CD8-positive, alpha-beta memory T cell (primary cell): ENCODE data around the gene PROCA1. TPM values are rescaled to one million over a fixed set of nuclear protein-coding genes. Genes with fewer than 3 reads are reported as not detected.
A peak's percentile ranks its signal among the peaks of the same experiment; 100 is the strongest.
"Not testable (repeated sequence)": the region's sequence is repeated elsewhere in the genome, so short reads cannot be mapped to it uniquely, and the experiment has no call there.

Experiments used
- CTCF ChIA-PET: fragments of 350-600 bp; sonication (Branson Sonifier 250); formaldehyde crosslinking; loops from one replicate; lab custom pipeline; 2021; ENCODE audit warnings: antibody characterized with exemption; lab: Charles Lee
- POLR2A ChIA-PET: fragments of 350-600 bp; sonication (Branson Sonifier 250); formaldehyde crosslinking; loops from one replicate; lab custom pipeline; 2021; ENCODE audit warnings: antibody characterized with exemption; lab: Charles Lee
- DNase-seq, 5 donors: peaks; one replicate each; pipeline versions ENCODE4 v3.0.0 to v3.0.0-alpha.2; 2020 to 2022; ENCODE audit warnings: mixed read lengths in 1 of 5
- H3K27ac ChIP-seq: one replicate; pipeline ENCODE4 v1.7.0; 2013; ENCODE audit warnings: low read depth, mild to moderate bottlenecking, low read length, moderate library complexity
- H3K27me3 ChIP-seq: 2 replicates; pipeline ENCODE4 v1.7.0; 2013; ENCODE audit warnings: low read length, mild to moderate bottlenecking; ENCODE audit not compliant: insufficient read depth, poor library complexity, severe bottlenecking
- H3K36me3 ChIP-seq: 2 replicates; pipeline ENCODE4 v1.7.0; 2013; ENCODE audit warnings: mild to moderate bottlenecking, low read length, moderate library complexity; ENCODE audit not compliant: insufficient read depth
- H3K4me1 ChIP-seq: 2 replicates; pipeline ENCODE4 v1.7.0; 2013; ENCODE audit warnings: mild to moderate bottlenecking, low read length, moderate library complexity; ENCODE audit not compliant: insufficient read depth
- H3K4me3 ChIP-seq: 2 replicates; pipeline ENCODE4 v1.7.0; 2013; ENCODE audit warnings: mild to moderate bottlenecking, low read length
- H3K9me3 ChIP-seq: 2 replicates; pipeline ENCODE4 v1.7.0; 2013; ENCODE audit warnings: mild to moderate bottlenecking, low read length
- H3K27ac Mint-ChIP-seq, 8 donors: one replicate each; pipeline ENCODE4 v1.8.0; 2020 to 2021; ENCODE audit warnings: mixed read lengths in 8 of 8, mild to moderate bottlenecking in 6 of 8, inconsistent platforms in 3 of 8, moderate library complexity in 3 of 8
- H3K27me3 Mint-ChIP-seq, 2 donors: one replicate each; pipeline ENCODE4 v1.8.0; 2020 to 2021; ENCODE audit warnings: mixed read lengths in 2 of 2, mild to moderate bottlenecking in 1 of 2, moderate library complexity in 1 of 2
- H3K36me3 Mint-ChIP-seq, 3 donors: one replicate each; pipeline ENCODE4 v1.8.0; 2020 to 2021; ENCODE audit warnings: mixed read lengths in 3 of 3, inconsistent platforms in 1 of 3, mild to moderate bottlenecking in 1 of 3
- H3K4me1 Mint-ChIP-seq, 3 donors: one replicate each; pipeline ENCODE4 v1.8.0; 2020 to 2021; ENCODE audit warnings: mixed read lengths in 3 of 3, inconsistent platforms in 1 of 3, mild to moderate bottlenecking in 1 of 3
- H3K4me3 Mint-ChIP-seq, 7 donors: one replicate each; pipeline ENCODE4 v1.8.0; 2020 to 2021; ENCODE audit warnings: mixed read lengths in 7 of 7, mild to moderate bottlenecking in 6 of 7, moderate library complexity in 4 of 7, inconsistent platforms in 2 of 7
- H3K9me3 Mint-ChIP-seq, 5 donors: one replicate each; pipeline ENCODE4 v1.8.0; 2020 to 2022; ENCODE audit warnings: mixed read lengths in 5 of 5, mild to moderate bottlenecking in 3 of 5, moderate library complexity in 2 of 5, inconsistent platforms in 1 of 5
- polyA plus RNA-seq: library from polyadenylated mRNA; unstranded; fragments of 300-500 nt; fragmentation: Illumina TruSeq; gene quantifications from one replicate; pipeline ENCODE4 v1.2.3, GENCODE V29; 2021
- total RNA-seq, 2 experiments: library from RNA; stranded (reverse); gene quantifications; one replicate each; pipeline ENCODE4 v1.2.3, GENCODE V29; 2021

Gene PROCA1
- total and polyA plus RNA-seq, 3 experiments from 2014 or later = 1.2 to 4.9 (median 4.7) TPM

- ChIA-PET CTCF (no interaction called here), POLR2A (no interaction called here)
- peak overlapping the region in 6 of 8 donors; percentile 36 to 99 (median 66) for H3K27ac Mint-ChIP-seq
- peaks cover 0 to 65% (median 17%) of the 10 kb centered on the region in 3 donors for H3K36me3 Mint-ChIP-seq
- Histone ChIP-seq H3K4me3 (no peak overlapping the region), H3K36me3 (peaks cover 23% of the 10 kb centered on the region), H3K9me3 (no peaks in the 10 kb centered on the region), H3K27me3 (no peaks in the 10 kb centered on the region), H3K4me1 (peaks cover 50% of the 10 kb centered on the region), H3K27ac (no peak overlapping the region)
- DNase-seq = no peak
- peak overlapping the region in 1 of 7 donors; percentile 76 for H3K4me3 Mint-ChIP-seq
- H3K27me3 Mint-ChIP-seq = no peaks in the 10 kb centered on the region
- no peaks in the 10 kb centered on the region for H3K9me3 Mint-ChIP-seq
- peaks cover 50 to 73% (median 63%) of the 10 kb centered on the region in 3 donors for H3K4me1 Mint-ChIP-seq
Measured at GRCh38 chr17:28665994-28666393, 45.7 kb downstream of the PROCA1 start.

- Histone ChIP-seq H3K4me1 (peaks cover 60% of the 10 kb centered on the region), H3K27me3 (no peaks in the 10 kb centered on the region), H3K9me3 (no peaks in the 10 kb centered on the region), H3K4me3 (no peak overlapping the region), H3K36me3 (peaks cover 14% of the 10 kb centered on the region), H3K27ac (no peak overlapping the region)
- Mint-ChIP-seq H3K4me3 (peak overlapping the region; percentile 77 to 100 (median 100)), H3K36me3 (peaks cover 0 to 65% (median 15%) of the 10 kb centered on the region in 3 donors), H3K27ac (peak overlapping the region in 7 of 8 donors; percentile 99 to 100 (median 100)), H3K27me3 (no peaks in the 10 kb centered on the region), H3K4me1 (peaks cover 61 to 79% (median 76%) of the 10 kb centered on the region in 3 donors), H3K9me3 (no peaks in the 10 kb centered on the region)
- no peak for DNase-seq
- ChIA-PET CTCF (interaction anchor here (4.8 kb wide), 1 partner anchor 18 kb away, joined by 38 read pairs; the partner anchor contains the start of gene BLTP2), POLR2A (interaction anchor here (3.1 kb wide), 1 partner anchor 19 kb away, joined by 27 read pairs; the partner anchor contains the start of gene BLTP2)
Measured at GRCh38 chr17:28663723-28664122, 48.0 kb downstream of the PROCA1 start.

GRCh38 chr17:28662527-28662829 is 49.2 kb downstream of the PROCA1 start:
- Histone ChIP-seq H3K27ac (peak overlapping the region; percentile 98), H3K4me1 (peaks cover 50% of the 10 kb centered on the region), H3K4me3 (peak overlapping the region; percentile 97), H3K36me3 (peaks cover 5% of the 10 kb centered on the region), H3K27me3 (no peaks in the 10 kb centered on the region), H3K9me3 (no peaks in the 10 kb centered on the region)
- DNase-seq = no peak
- POLR2A ChIA-PET = interaction anchor here (0.5 to 3.1 kb wide), 7 partner anchors 16 to 230 kb away, joined by 3 to 27 read pairs (median 6); partner anchors contain the start of genes BLTP2, PROCA1 and RPL23A
- Mint-ChIP-seq H3K27ac (peak overlapping the region; percentile 99 to 100 (median 100)), H3K36me3 (peaks cover 0 to 64% (median 13%) of the 10 kb centered on the region in 3 donors), H3K4me1 (peaks cover 51 to 72% (median 63%) of the 10 kb centered on the region in 3 donors), H3K4me3 (peak overlapping the region; percentile 99 to 100 (median 100)), H3K27me3 (no peaks in the 10 kb centered on the region), H3K9me3 (no peaks in the 10 kb centered on the region)
- CTCF ChIA-PET = interaction anchor here (0.9 to 4.8 kb wide), 3 partner anchors 17 to 57 kb away, joined by 3 to 38 read pairs (median 7); partner anchors contain the start of genes BLTP2 and RPL23A

- H3K4me1 ChIP-seq = peaks cover 49% of the 10 kb centered on the region
- POLR2A ChIA-PET = interaction anchor here (0.5 to 3.1 kb wide), 8 partner anchors 10 to 231 kb away, joined by 3 to 27 read pairs (median 6); partner anchors contain the start of genes BLTP2, PROCA1 and RPL23A
- H3K27me3 Mint-ChIP-seq = no peaks in the 10 kb centered on the region
Measured at GRCh38 chr17:28661635-28662526, 49.8 kb downstream of the PROCA1 start, which contains the start of the genes SDF2 and SUPT6H. Gene SDF2 (minus strand): TSS chr17:28661906. CDS start chr17:28661876, 30 bp downstream. Gene SUPT6H (plus strand): TSS chr17:28662205. CDS start chr17:28673402, 11,197 bp downstream.

GRCh38 chr17:28659497-28659881 is 52.2 kb downstream of the PROCA1 start:
- H3K4me1 ChIP-seq = peaks cover 34% of the 10 kb centered on the region
- DNase-seq, H3K9me3 ChIP-seq, H3K9me3 Mint-ChIP-seq, H3K27me3 ChIP-seq, H3K4me3 ChIP-seq, H3K36me3 ChIP-seq, CTCF ChIA-PET, POLR2A ChIA-PET, H3K27me3 Mint-ChIP-seq, H3K27ac ChIP-seq: not testable (repeated sequence)
- Mint-ChIP-seq H3K4me1 (peaks cover 40 to 64% (median 53%) of the 10 kb centered on the region in 3 donors), H3K4me3 (peak overlapping the region in 5 of 7 donors; percentile 32 to 100 (median 100)), H3K27ac (peak overlapping the region in 2 of 8 donors; percentile 17 to 58), H3K36me3 (peaks cover 0 to 62% (median 7%) of the 10 kb centered on the region in 3 donors)

More at GRCh38 chr17:28661635-28662526, 49.8 kb downstream of the PROCA1 start, which contains the start of the genes SDF2 and SUPT6H:
- Mint-ChIP-seq H3K4me3 (peak within 1 kb of the TSS; percentile 99 to 100 (median 100)), H3K9me3 (no peaks in the 10 kb centered on the region), H3K36me3 (peaks cover 0 to 65% (median 12%) of the 10 kb centered on the region in 3 donors), H3K27ac (peak within 1 kb of the TSS; percentile 99 to 100 (median 100)), H3K4me1 (peaks cover 50 to 70% (median 62%) of the 10 kb centered on the region in 3 donors)
- no peaks in the 10 kb centered on the region for H3K9me3 ChIP-seq
- no peaks in the 10 kb centered on the region for H3K27me3 ChIP-seq
- peak within 1 kb of the TSS; percentile 97 for H3K4me3 ChIP-seq
- peak within 1 kb of the TSS; percentile 98 for H3K27ac ChIP-seq
- peaks cover 5% of the 10 kb centered on the region for H3K36me3 ChIP-seq
- DNase-seq = peak; percentile 90 to 97 (median 94)
- CTCF ChIA-PET = interaction anchor here (0.7 to 4.8 kb wide), 8 partner anchors 12 to 87 kb away, joined by 3 to 38 read pairs (median 4); partner anchors contain the start of genes BLTP2, RPL23A and TLCD1

GRCh38 chr17:28658766-28659496 is 52.8 kb downstream of the PROCA1 start:
- H3K9me3 Mint-ChIP-seq, H3K9me3 ChIP-seq, POLR2A ChIA-PET, H3K36me3 ChIP-seq, CTCF ChIA-PET, H3K27ac ChIP-seq, H3K27me3 Mint-ChIP-seq, H3K27me3 ChIP-seq, DNase-seq, H3K4me3 ChIP-seq: not testable (repeated sequence)
- Mint-ChIP-seq H3K27ac (peak overlapping the region in 1 of 8 donors; percentile 39), H3K36me3 (peaks cover 0 to 64% (median 4%) of the 10 kb centered on the region in 3 donors), H3K4me3 (peak overlapping the region in 1 of 7 donors; percentile 51), H3K4me1 (peaks cover 35 to 62% (median 48%) of the 10 kb centered on the region in 3 donors)
- H3K4me1 ChIP-seq = peaks cover 29% of the 10 kb centered on the region

GRCh38 chr17:28658342-28658741 is 53.3 kb downstream of the PROCA1 start:
- H3K9me3 ChIP-seq, H3K4me3 Mint-ChIP-seq, POLR2A ChIA-PET, H3K27me3 ChIP-seq, H3K27ac ChIP-seq, H3K4me3 ChIP-seq, H3K36me3 ChIP-seq, H3K9me3 Mint-ChIP-seq, H3K27me3 Mint-ChIP-seq, DNase-seq: not testable (repeated sequence)
- CTCF ChIA-PET = interaction anchor here (2.5 kb wide), 1 partner anchor 11 kb away, joined by 13 read pairs; no protein-coding TSS in a partner anchor
- H3K4me1 Mint-ChIP-seq = peaks cover 31 to 59% (median 42%) of the 10 kb centered on the region in 3 donors
- H3K36me3 Mint-ChIP-seq = peaks cover 0 to 67% (median 3%) of the 10 kb centered on the region in 3 donors
- H3K27ac Mint-ChIP-seq = peak overlapping the region in 1 of 8 donors; percentile 41
- H3K4me1 ChIP-seq = peaks cover 23% of the 10 kb centered on the region
